NCI-H510A (cell line): ENCODE measurements around the gene CDH4.

Source experiments
- DNase-seq: peaks from one replicate; lab custom pipeline; 2025; lab: John Stamatoyannopoulos, UW

CDH4 gene

GRCh38 chr20:61356196-61356595 lies 104.1 kb downstream of the CDH4 start:
- DNase-seq = no peak

GRCh38 chr20:61357119-61357518 lies 105.1 kb downstream of the CDH4 start:
- DNase-seq = no peak

GRCh38 chr20:61359254-61359653 lies 107.2 kb downstream of the CDH4 start:
- DNase-seq = no peak

DNA sequence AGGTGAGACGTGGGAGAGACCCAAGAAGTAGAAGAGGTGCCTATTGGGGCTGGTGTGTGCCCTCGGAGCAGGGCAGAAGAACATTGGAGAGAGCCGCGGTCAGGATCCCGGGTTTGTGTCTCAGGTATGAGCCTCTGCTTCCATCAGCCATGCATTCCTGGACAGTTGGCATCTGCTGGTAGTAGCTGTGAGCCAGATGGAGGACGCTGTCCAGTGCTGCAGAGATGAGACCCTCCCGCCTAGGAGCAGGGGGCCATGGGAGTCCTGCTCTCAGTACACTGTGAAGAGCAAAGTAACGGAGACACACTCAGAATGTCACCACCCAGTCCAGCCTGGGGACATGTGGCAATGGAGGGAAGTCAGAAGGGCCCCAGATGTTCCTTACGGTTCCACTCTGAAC lies 108.2 kb downstream of the CDH4 start:
- no peak for DNase-seq

DNA sequence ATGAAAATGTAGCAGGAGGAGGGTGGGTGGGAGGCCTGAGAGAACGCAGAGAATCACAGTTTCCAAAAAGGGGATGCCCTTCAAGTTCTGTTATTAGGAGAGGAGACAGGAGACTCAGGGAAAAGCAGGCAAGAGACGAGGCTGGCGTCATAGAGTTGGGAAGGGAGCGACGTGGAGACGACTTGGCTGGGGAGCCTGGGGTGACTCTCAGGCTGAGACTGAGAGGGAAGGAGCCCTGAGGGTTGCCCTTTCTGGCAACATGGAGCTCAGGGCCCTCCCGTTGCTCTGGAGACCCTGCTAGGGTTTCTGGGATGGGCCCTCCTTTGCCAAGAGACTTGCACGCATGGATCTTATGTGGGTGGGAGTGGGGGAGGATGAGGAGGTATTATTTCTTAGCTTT lies 108.9 kb downstream of the CDH4 start:
- no peak for DNase-seq

DNA sequence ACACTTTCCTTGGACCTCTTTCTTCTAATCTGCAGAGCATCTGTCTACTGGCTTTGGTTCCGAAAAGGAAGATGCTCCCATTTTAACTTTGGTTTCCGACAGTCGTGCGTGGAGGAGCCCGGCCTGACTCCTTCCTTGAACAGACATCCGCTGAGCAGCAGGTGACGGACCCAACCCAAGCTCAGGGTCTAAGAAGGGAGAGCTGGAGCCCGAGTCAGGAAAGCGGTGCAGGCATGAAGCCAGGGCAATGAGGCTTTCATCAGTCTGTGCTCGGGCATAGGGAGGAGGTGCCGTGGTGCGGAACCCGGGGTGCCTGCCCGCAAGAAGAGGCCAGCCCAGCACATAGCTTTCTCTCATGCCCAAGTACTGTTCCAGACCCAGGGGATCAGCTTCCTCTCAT lies 109.4 kb downstream of the CDH4 start:
- DNase-seq = no peak

DNA sequence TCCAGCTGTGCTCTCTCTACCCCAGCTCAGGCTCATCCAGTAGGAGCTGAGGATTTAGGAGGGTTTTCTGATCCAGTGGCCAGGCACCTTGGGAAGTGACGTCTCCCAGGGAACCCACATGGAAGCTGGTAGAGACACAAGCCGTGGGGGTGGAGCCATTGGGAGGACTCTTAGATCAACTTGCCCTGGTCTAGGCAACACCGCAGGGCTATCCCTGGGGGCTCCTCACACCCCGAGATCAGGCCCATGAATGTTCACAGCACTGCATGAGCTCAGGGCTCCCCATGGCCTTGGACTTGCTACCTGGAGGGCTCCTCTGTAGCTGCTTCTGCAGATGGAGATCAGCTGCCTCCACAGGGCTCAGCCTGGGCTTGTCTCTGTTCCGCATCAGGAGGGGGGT lies 112.1 kb downstream of the CDH4 start:
- no peak for DNase-seq

GRCh38 chr20:61366914-61367313 lies 114.9 kb downstream of the CDH4 start:
- no peak for DNase-seq

GRCh38 chr20:61369731-61370520 lies 117.9 kb downstream of the CDH4 start:
- DNase-seq = no peak

GRCh38 chr20:61370841-61371303 lies 118.8 kb downstream of the CDH4 start:
- no peak for DNase-seq

GRCh38 chr20:61371501-61372136 lies 119.6 kb downstream of the CDH4 start:
- DNase-seq = no peak

- DNase-seq = no peak
These were observed 120.3 kb downstream of the CDH4 start for GRCh38 chr20:61372137-61373054.

- no peak for DNase-seq
These were observed 121.0 kb downstream of the CDH4 start for GRCh38 chr20:61373055-61373399.

GRCh38 chr20:61373956-61374545 lies 122.0 kb downstream of the CDH4 start:
- DNase-seq = no peak

DNA sequence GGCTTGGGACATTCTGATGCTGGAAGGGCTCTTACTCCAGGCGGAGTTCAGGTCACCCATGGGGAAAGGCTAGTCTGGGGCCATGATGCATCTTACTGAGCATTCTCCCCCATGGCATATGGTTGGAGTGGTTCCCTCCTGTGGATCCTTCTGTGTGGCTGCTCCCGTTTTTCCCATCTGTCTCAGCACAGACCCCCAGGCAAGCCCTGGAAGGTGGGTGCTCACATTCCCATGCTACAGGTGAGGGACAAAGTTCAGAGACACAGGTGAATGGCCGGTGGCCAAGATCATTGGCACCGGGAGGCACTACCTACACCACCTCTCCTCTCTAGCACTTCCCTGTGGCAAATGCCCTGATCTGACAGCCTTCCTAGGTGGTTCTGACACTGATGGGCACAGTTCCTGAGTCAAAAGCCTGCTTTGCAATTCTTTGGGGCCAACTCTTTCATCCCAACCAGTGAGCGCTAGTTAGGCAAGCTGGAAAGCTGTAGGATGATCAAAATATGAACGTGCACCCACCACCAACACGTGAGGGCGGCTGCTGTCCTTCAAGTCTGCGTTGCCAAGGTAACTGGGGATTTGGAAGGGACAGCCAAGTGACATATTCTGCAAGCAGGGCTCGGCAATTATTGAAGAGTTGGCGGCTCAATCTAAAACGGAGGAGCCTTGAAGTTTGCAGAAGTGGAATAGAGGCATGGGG lies 124.6 kb downstream of the CDH4 start:
- DNase-seq = no peak

GRCh38 chr20:61378694-61379355 lies 126.8 kb downstream of the CDH4 start:
- no peak for DNase-seq

- DNase-seq = no peak
These were observed 128.0 kb downstream of the CDH4 start for GRCh38 chr20:61379898-61380544.

GRCh38 chr20:61380545-61380915 lies 128.5 kb downstream of the CDH4 start:
- no peak for DNase-seq

DNA sequence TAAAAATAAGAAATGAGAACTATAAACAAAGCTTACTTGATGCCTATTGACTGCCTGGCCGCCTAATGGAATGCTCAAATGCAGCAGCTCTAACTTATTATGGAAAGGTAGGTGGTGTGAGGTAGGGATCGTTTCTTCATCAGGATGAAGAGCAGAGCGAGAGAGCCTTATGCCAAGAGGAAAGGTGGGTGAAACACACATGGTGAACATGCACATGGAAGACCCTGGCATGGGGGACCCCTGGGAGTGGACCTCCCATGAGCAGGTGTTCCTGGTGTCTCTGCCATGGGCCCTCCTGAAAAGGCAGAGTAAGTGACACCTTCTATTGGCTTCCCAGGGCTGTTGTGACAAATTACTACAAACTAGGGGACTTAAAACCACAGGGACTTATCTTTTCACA lies 130.1 kb downstream of the CDH4 start:
- no peak for DNase-seq

DNA sequence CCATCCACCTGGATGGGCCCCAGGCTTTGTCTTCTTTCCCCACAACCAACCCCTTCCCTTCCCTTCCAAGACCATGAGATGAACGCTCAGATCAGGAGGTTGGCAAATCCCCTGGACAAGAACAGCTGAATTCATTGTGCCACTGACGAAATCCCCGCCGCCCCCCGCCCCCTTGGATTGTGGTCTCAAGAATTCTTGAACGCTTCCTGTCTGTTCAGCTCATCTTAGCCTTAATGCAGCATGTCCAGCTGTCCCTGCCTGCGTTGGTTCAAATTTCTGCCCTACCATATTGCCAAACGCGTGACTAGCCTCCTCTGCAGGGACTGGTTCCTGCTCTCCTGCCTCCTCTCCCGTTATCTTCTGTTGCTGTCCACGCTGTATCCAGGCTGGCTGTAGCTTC lies 133.2 kb downstream of the CDH4 start:
- DNase-seq = no peak

DNA sequence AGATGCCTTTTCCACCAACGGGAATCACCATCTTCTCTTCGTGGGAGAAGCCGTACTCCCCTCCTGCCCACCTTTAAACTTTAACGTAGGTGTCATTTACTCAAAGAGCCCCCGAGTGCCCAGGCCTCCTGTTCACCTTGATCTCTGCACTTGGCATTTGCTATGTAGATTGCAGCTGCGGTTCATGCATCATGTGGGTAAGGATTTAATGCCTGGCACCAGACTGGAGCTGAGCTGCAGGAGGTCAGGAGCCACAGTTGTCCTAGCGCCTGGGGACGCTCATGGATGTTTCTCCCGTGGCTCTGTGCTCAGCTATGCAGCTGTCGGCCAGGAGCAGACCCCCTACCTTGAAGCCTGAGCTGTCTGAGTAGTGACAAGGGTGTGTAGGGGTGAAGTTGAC lies 133.7 kb downstream of the CDH4 start:
- DNase-seq = no peak
